DOHH2 (cell line): ENCODE measurements around the gene SLC39A6.

Experiments
- CTCF ChIP-seq: fragments of 200-600 bp; sonication (generic); IDR thresholded peaks from one replicate; pipeline ENCODE4 v1.5.1; 2014; ENCODE audit warnings: antibody characterized with exemption, mild to moderate bottlenecking, low read depth, low read length; ENCODE audit not compliant: poor library complexity, severe bottlenecking
- EZH2phosphoT487 ChIP-seq: fragments of 200-600 bp; sonication (generic); IDR thresholded peaks from 2 replicates; pipeline ENCODE4 v1.6.1; 2017; ENCODE audit warnings: borderline replicate concordance, mild to moderate bottlenecking, antibody characterized with exemption, low read length, moderate library complexity, mixed read lengths

GRCh38 chr18:36135264-36135663 lies 6.1 kb upstream of the SLC39A6 start:
- TF ChIP-seq CTCF (no peak), EZH2phosphoT487 (no peak)
